Liver (tissue), 9 donors: ENCODE data around the gene LRPAP1. TPM values are rescaled to one million over a fixed set of nuclear protein-coding genes. Genes with fewer than 3 reads are reported as not detected.
"Not testable (repeated sequence)": the region's sequence is repeated elsewhere in the genome, so short reads cannot be mapped to it uniquely, and the experiment has no call there.

Experiments
- DNase-seq: peaks from one replicate; pipeline ENCODE4 v3.0.0-alpha.2; 2017; ENCODE audit warnings: low spot score
- H3K27ac ChIP-seq, 2 donors: one replicate each; pipeline ENCODE4 v1.7.0; 2013; ENCODE audit warnings: inconsistent platforms in 2 of 2, low read length in 2 of 2, control low read depth in 1 of 2, low read depth in 1 of 2, mild to moderate bottlenecking in 1 of 2
- H3K27me3 ChIP-seq, 4 donors: one replicate each; pipeline versions ENCODE4 v1.6.1 to v1.7.0; 2013; ENCODE audit warnings: low read length in 3 of 4, inconsistent platforms in 1 of 4, mild to moderate bottlenecking in 1 of 4, moderate library complexity in 1 of 4; ENCODE audit not compliant: control insufficient read depth in 4 of 4, insufficient read depth in 4 of 4
- H3K36me3 ChIP-seq, 4 donors: one replicate each; pipeline versions ENCODE4 v1.6.1 to v1.7.0; 2013; ENCODE audit warnings: low read length in 3 of 4, mild to moderate bottlenecking in 3 of 4, low read depth in 1 of 4, moderate library complexity in 1 of 4; ENCODE audit not compliant: control insufficient read depth in 4 of 4, insufficient read depth in 3 of 4
- H3K4me1 ChIP-seq, 4 donors: one replicate each; pipeline versions ENCODE4 v1.6.1 to v1.7.0; 2013; ENCODE audit warnings: low read length in 3 of 4, mild to moderate bottlenecking in 3 of 4, moderate library complexity in 1 of 4; ENCODE audit not compliant: control insufficient read depth in 4 of 4, insufficient read depth in 4 of 4
- H3K4me3 ChIP-seq, 3 donors: one replicate each; pipeline versions ENCODE4 v1.6.1 to v1.7.0; 2013; ENCODE audit warnings: low read length in 3 of 3, control low read depth in 1 of 3, low read depth in 1 of 3, mild to moderate bottlenecking in 1 of 3
- H3K9ac ChIP-seq, 2 donors: one replicate each; pipeline ENCODE4 v1.7.0; 2013; ENCODE audit warnings: low read length in 2 of 2, mild to moderate bottlenecking in 2 of 2, moderate library complexity in 2 of 2, control low read depth in 1 of 2, low read depth in 1 of 2
- H3K9me3 ChIP-seq, 4 donors: one replicate each; pipeline versions ENCODE4 v1.6.1 to v1.7.0; 2013; ENCODE audit warnings: low read length in 3 of 4; ENCODE audit not compliant: control insufficient read depth in 4 of 4
- CTCF ChIP-seq: fragments of 150-350 bp; IDR thresholded peaks from 2 replicates; pipeline ENCODE4 v1.5.1; 2017; ENCODE audit warnings: improper control_type of control experiment, low read depth, low read length; ENCODE audit not compliant: missing input control
- FOXA1 ChIP-seq: IDR thresholded peaks from 2 replicates; pipeline ENCODE4 v1.6.1; 2016; ENCODE audit warnings: antibody characterized with exemption
- FOXA2 ChIP-seq: IDR thresholded peaks from 2 replicates; pipeline ENCODE4 v1.6.1; 2016; ENCODE audit warnings: antibody characterized with exemption
- GABPA ChIP-seq, 2 donors: IDR thresholded peaks in 1 of 2; conservative IDR thresholded peaks in 1 of 2; 2 replicates each; pipeline ENCODE4 v1.6.1; 2016; ENCODE audit warnings: antibody characterized with exemption in 2 of 2, mild to moderate bottlenecking in 1 of 2, moderate library complexity in 1 of 2
- HNF4A ChIP-seq, 2 donors: conservative IDR thresholded peaks; 2 replicates each; pipeline ENCODE4 v1.6.1; 2016; ENCODE audit warnings: antibody characterized with exemption in 2 of 2, mild to moderate bottlenecking in 2 of 2
- HNF4G ChIP-seq: IDR thresholded peaks from 2 replicates; pipeline ENCODE4 v1.6.1; 2016; ENCODE audit warnings: antibody characterized with exemption
- MAX ChIP-seq: IDR thresholded peaks from 2 replicates; pipeline ENCODE4 v1.6.1; 2016; ENCODE audit warnings: antibody characterized with exemption
- NR2F2 ChIP-seq: IDR thresholded peaks from 2 replicates; pipeline ENCODE4 v1.6.1; 2016; ENCODE audit warnings: antibody characterized with exemption
- RAD21 ChIP-seq, 2 donors: IDR thresholded peaks; 2 replicates each; pipeline ENCODE4 v1.6.1; 2016; ENCODE audit warnings: antibody characterized with exemption in 2 of 2, mild to moderate bottlenecking in 2 of 2
- REST ChIP-seq: IDR thresholded peaks from 2 replicates; pipeline ENCODE4 v1.6.1; 2016; ENCODE audit warnings: antibody characterized with exemption, mild to moderate bottlenecking
- RXRA ChIP-seq, 2 donors: IDR thresholded peaks; 2 replicates each; pipeline ENCODE4 v1.6.1; 2017 to 2018; ENCODE audit warnings: antibody characterized with exemption in 2 of 2, mild to moderate bottlenecking in 1 of 2
- SP1 ChIP-seq: IDR thresholded peaks from 2 replicates; pipeline ENCODE4 v1.6.1; 2018; ENCODE audit warnings: antibody characterized with exemption, mild to moderate bottlenecking
- WGBS: extraction: QIAGEN DNeasy Blood & Tissue Kit; methylation state at CpG from one replicate; pipeline ENCODE4 v1.1.7; 2013; 5-methylcytosine and 5-hydroxymethylcytosine counted together
- polyA plus RNA-seq, 2 donors: library from polyadenylated mRNA; stranded (reverse) in 1 of 2; unstranded in 1 of 2; fragments of 200-250 nt in 1 of 2; fragments of >200 nt in 1 of 2; fragmentation: Nextera tagmentation in 1 of 2; extraction: Ambion mirVana in 1 of 2; gene quantifications; one replicate each; pipeline versions ENCODE4 v1.2.1 to v1.2.3, GENCODE V29; 2013 to 2015
- total RNA-seq, 2 donors: library from RNA; depleted of rRNA; stranded (reverse); fragments of >200 nt; gene quantifications; one replicate each; pipeline ENCODE4 v1.2.3, GENCODE V29; 2014
- donor health status: healthy.
- donor health status: healthy.
- donor health status: healthy.
- donor health status: healthy.
- donor health status: healthy.

Gene LRPAP1
- total and polyA plus RNA-seq, 4 donors: 46.1 to 134 (median 108) TPM

- H3K9me3 ChIP-seq, H3K27ac ChIP-seq, H3K27me3 ChIP-seq, H3K9ac ChIP-seq, H3K4me3 ChIP-seq, H3K36me3 ChIP-seq, DNase-seq, H3K4me1 ChIP-seq: not testable (repeated sequence)
- WGBS: 97% methylated on average over 23 of the region's 23 CpGs
Observed at GRCh38 chr4:3538906-3539305, 6.7 kb upstream of the LRPAP1 start.

- not testable (repeated sequence) for H3K36me3 ChIP-seq, H3K27me3 ChIP-seq, H3K9ac ChIP-seq, DNase-seq, H3K27ac ChIP-seq, H3K4me3 ChIP-seq, H3K9me3 ChIP-seq
- WGBS: 90% methylated on average over 10 of the region's 10 CpGs
- peaks cover 8 to 17% (median 14%) of the 10 kb centered on the region in 4 donors for H3K4me1 ChIP-seq
Observed at GRCh38 chr4:3535812-3536211, 3.6 kb upstream of the LRPAP1 start.

GRCh38 chr4:3533423-3533820, 1.2 kb upstream of the LRPAP1 start:
- no peaks in the 10 kb centered on the region for H3K9me3 ChIP-seq
- no peak overlapping the region for H3K4me3 ChIP-seq
- 95% methylated on average over 7 of the region's 7 CpGs for WGBS
- no peak overlapping the region for H3K27ac ChIP-seq
- H3K4me1 ChIP-seq: peaks cover 11 to 30% (median 17%) of the 10 kb centered on the region in 4 donors
- no peak for DNase-seq
- no peak for TF ChIP-seq HNF4A (conservative IDR thresholded peaks at IDR 0.05)
- TF ChIP-seq HNF4G: no peak
- no peak for TF ChIP-seq GABPA (IDR thresholded peaks at IDR 0.05 in 1 of 2, conservative IDR thresholded peaks at IDR 0.05 in 1 of 2)
- TF ChIP-seq RAD21 (IDR thresholded peaks at IDR 0.05): no peak
- no peak for TF ChIP-seq FOXA2
- no peak for TF ChIP-seq RXRA (IDR thresholded peaks at IDR 0.05)
- TF ChIP-seq CTCF: no peak
- no peak for TF ChIP-seq REST
- TF ChIP-seq SP1: no peak
- TF ChIP-seq MAX: no peak
- no peak for TF ChIP-seq NR2F2
- no peak for TF ChIP-seq FOXA1
- peaks cover 0 to 3% (median under 1%) of the 10 kb centered on the region in 4 donors for H3K36me3 ChIP-seq
- no peaks in the 10 kb centered on the region for H3K27me3 ChIP-seq
- H3K9ac ChIP-seq: no peak overlapping the region
